ENCODE data around the gene FAM193B. TPM values are rescaled to one million over a fixed set of nuclear protein-coding genes. Genes with fewer than 3 reads are reported as not detected.
A peak's percentile ranks its signal among the peaks of the same experiment; 100 is the strongest.

The FAM193B gene
- total RNA-seq, 1 experiment from 2014 or later = 41.1 TPM

- DNase-seq = no peak
- H3K36me3 ChIP-seq (ENCODE audit: low read depth, low read length) = peaks cover 40% of the 10 kb centered on the region
- ChIA-PET CTCF (no interaction called here), POLR2A (ENCODE audit: unreplicated experiment) (no interaction called here)
- no peaks in the 10 kb centered on the region for H3K27me3 ChIP-seq (ENCODE audit: low read length)
- H3K4me3 ChIP-seq (ENCODE audit: low read length) = peak overlapping the region; percentile 46
- H4K20me1 ChIP-seq (ENCODE audit: low read length) = peaks cover 8% of the 10 kb centered on the region; the same call in 1 of the 2 replicates
- peaks cover 43% of the 10 kb centered on the region for H3K79me2 ChIP-seq (ENCODE audit: low read length)
- no peaks in the 10 kb centered on the region for H3K9me3 ChIP-seq (ENCODE audit: low read length)
- H3K4me1 ChIP-seq (ENCODE audit: insufficient read depth, low read length) = peaks cover 41% of the 10 kb centered on the region
- peaks cover 4% of the 10 kb centered on the region for H3F3A ChIP-seq (ENCODE audit: low read length, unreplicated experiment)
- peak overlapping the region; percentile 93 for H3K27ac ChIP-seq (ENCODE audit: low read length)
- H3K9ac ChIP-seq (ENCODE audit: low read length) = peak overlapping the region; percentile 66
- H3K4me2 ChIP-seq (ENCODE audit: low read length) = peak overlapping the region; percentile 99
- ATAC-seq = no peak
- H2AFZ ChIP-seq (ENCODE audit: low read length) = no peak overlapping the region
- no peaks in the 10 kb centered on the region for H3K9me2 ChIP-seq (replicated peaks; ENCODE audit: low read length)
- BruUV-seq (replicated peaks) = no TSS peak
- TF ChIP-seq EZH2 (IDR thresholded peaks at IDR 0.05; ENCODE audit: low read length, unreplicated experiment) (no peak), CTCF (conservative IDR thresholded peaks at IDR 0.05; ENCODE audit: low read depth, low read length) (no peak), EZH2phosphoT487 (IDR thresholded peaks at IDR 0.05; ENCODE audit: borderline replicate concordance, low read length) (no peak)
- intact Hi-C loops (cut with micrococcal nuclease) = no loop called here
Measured at GRCh38 chr5:177493795-177494345, 60.5 kb downstream of the FAM193B start.

- Histone ChIP-seq H4K20me1 (ENCODE audit: low read length) (peaks cover 8% of the 10 kb centered on the region; the same call in 1 of the 2 replicates), H3K79me2 (ENCODE audit: low read length) (peaks cover 43% of the 10 kb centered on the region), H3K4me1 (ENCODE audit: insufficient read depth, low read length) (peaks cover 36% of the 10 kb centered on the region), H2AFZ (ENCODE audit: low read length) (no peak overlapping the region), H3F3A (ENCODE audit: low read length, unreplicated experiment) (peaks cover 4% of the 10 kb centered on the region), H3K27me3 (ENCODE audit: low read length) (no peaks in the 10 kb centered on the region), H3K36me3 (ENCODE audit: low read depth, low read length) (peaks cover 47% of the 10 kb centered on the region), H3K9me3 (ENCODE audit: low read length) (no peaks in the 10 kb centered on the region), H3K4me2 (ENCODE audit: low read length) (no peak overlapping the region), H3K9me2 (replicated peaks; ENCODE audit: low read length) (no peaks in the 10 kb centered on the region), H3K4me3 (ENCODE audit: low read length) (no peak overlapping the region), H3K27ac (ENCODE audit: low read length) (peak overlapping the region; percentile 93), H3K9ac (ENCODE audit: low read length) (no peak overlapping the region)
- ATAC-seq = no peak
- ChIA-PET CTCF (no interaction called here), POLR2A (ENCODE audit: unreplicated experiment) (no interaction called here)
- no TSS peak for BruUV-seq (replicated peaks)
- TF ChIP-seq EZH2phosphoT487 (IDR thresholded peaks at IDR 0.05; ENCODE audit: borderline replicate concordance, low read length) = no peak
- TF ChIP-seq EZH2 (IDR thresholded peaks at IDR 0.05; ENCODE audit: low read length, unreplicated experiment) = no peak
- no peak for TF ChIP-seq CTCF (conservative IDR thresholded peaks at IDR 0.05; ENCODE audit: low read depth, low read length)
- no peak for DNase-seq
- intact Hi-C loops (cut with micrococcal nuclease) = no loop called here
Measured at GRCh38 chr5:177492841-177493240, 61.5 kb downstream of the FAM193B start.

GRCh38 chr5:177491983-177492746 is 62.2 kb downstream of the FAM193B start:
- BruUV-seq (replicated peaks) = no TSS peak
- H3K9me2 ChIP-seq (replicated peaks; ENCODE audit: low read length) = no peaks in the 10 kb centered on the region
- ChIA-PET CTCF (no interaction called here), POLR2A (ENCODE audit: unreplicated experiment) (no interaction called here)
- intact Hi-C loops (cut with micrococcal nuclease) = no loop called here
- H3K9ac ChIP-seq (ENCODE audit: low read length) = no peak overlapping the region
- H3K36me3 ChIP-seq (ENCODE audit: low read depth, low read length) = peaks cover 54% of the 10 kb centered on the region
- H3K4me1 ChIP-seq (ENCODE audit: insufficient read depth, low read length) = peaks cover 36% of the 10 kb centered on the region
- DNase-seq (no peak), ATAC-seq (no peak)
- H4K20me1 ChIP-seq (ENCODE audit: low read length) = peaks cover 8% of the 10 kb centered on the region; the same call in 1 of the 2 replicates
- H3K9me3 ChIP-seq (ENCODE audit: low read length) = no peaks in the 10 kb centered on the region
- H3K4me2 ChIP-seq (ENCODE audit: low read length) = no peak overlapping the region
- peaks cover 4% of the 10 kb centered on the region for H3F3A ChIP-seq (ENCODE audit: low read length, unreplicated experiment)
- no peaks in the 10 kb centered on the region for H3K27me3 ChIP-seq (ENCODE audit: low read length)
- no peak overlapping the region for H3K4me3 ChIP-seq (ENCODE audit: low read length)
- TF ChIP-seq EZH2 (IDR thresholded peaks at IDR 0.05; ENCODE audit: low read length, unreplicated experiment) (no peak), CTCF (conservative IDR thresholded peaks at IDR 0.05; ENCODE audit: low read depth, low read length) (no peak), EZH2phosphoT487 (IDR thresholded peaks at IDR 0.05; ENCODE audit: borderline replicate concordance, low read length) (no peak)
- no peak overlapping the region for H3K27ac ChIP-seq (ENCODE audit: low read length)
- no peak overlapping the region for H2AFZ ChIP-seq (ENCODE audit: low read length)
- H3K79me2 ChIP-seq (ENCODE audit: low read length) = peaks cover 42% of the 10 kb centered on the region

Measured in PC-3 (cell line).